K562 (cell line): ENCODE measurements around the gene TMIGD1. TPM values are rescaled to one million over a fixed set of nuclear protein-coding genes. Genes with fewer than 3 reads are reported as not detected.

ENCODE experiments used
- polyA plus RNA-seq, 8 experiments: library from polyadenylated mRNA; depleted of rRNA in 4 of 8; stranded (reverse) in 5 of 8; unstranded in 3 of 8; fragments of >200 nt; fragmentation: Nextera tagmentation in 2 of 8; fragmentation: Illumina TruSeq in 1 of 8; extraction: Ambion mirVana in 2 of 8; extraction: Trizol in 1 of 8; gene quantifications; 2 replicates each; pipeline versions ENCODE4 v1.2.1 to v1.2.3, GENCODE V29; 2011 to 2014; ENCODE audit warnings: inconsistent platforms in 1 of 8, missing spikeins in 1 of 8
- small RNA-seq: library from RNA; depleted of rRNA; stranded (forward); fragments of <200 nt; gene quantifications from one replicate; pipeline ENCODE3, GENCODE V24; 2014
- total RNA-seq, 7 experiments: library from RNA; depleted of rRNA in 6 of 7; stranded (reverse); fragments of >200 nt in 6 of 7; fragmentation: Illumina TruSeq in 2 of 7; extraction: Trizol in 2 of 7; gene quantifications; 2 replicates each; pipeline versions ENCODE4 v1.2.1 to v1.2.3, GENCODE V29; 2011 to 2021; ENCODE audit warnings: low replicate concordance in 1 of 7

TMIGD1 gene
- total and polyA plus RNA-seq, 9 of the 15 experiments (the other 6 are each of a cell fraction or from before 2014, with no cell fraction given): not detected

Small RNA genes within 50 kb of the gene (small RNA-seq; reads per million reads assigned to genes)
- gene RF00019 (not detected), gene RNU6-1267P (not detected), gene RNU6-990P (not detected)

Other genes starting within 250 kb of the TMIGD1 start
- gene NSRP1, start 217.2 kb downstream of the TMIGD1 start, total RNA-seq (2014; rRNA removed): 18.4 and 18.8 TPM in 2 replicates
- gene NSRP1, start 217.2 kb downstream of the TMIGD1 start, total RNA-seq (2014; rRNA removed; fragmentation: Illumina TruSeq; extraction: Trizol): 32.2 and 34.1 TPM in 2 replicates
- gene NSRP1, start 217.2 kb downstream of the TMIGD1 start, total RNA-seq (2015; rRNA removed; fragmentation: Illumina TruSeq; extraction: Trizol): 29.0 and 32.7 TPM in 2 replicates
- gene NSRP1, start 217.2 kb downstream of the TMIGD1 start, total RNA-seq (2021): 19.5 and 20.8 TPM in 2 replicates
- gene NSRP1, start 217.2 kb downstream of the TMIGD1 start, polyA plus RNA-seq (2011; rRNA removed): 8.7 and 19.0 TPM in 2 replicates
- 50.4 and 68.6 TPM in 2 replicates for gene NSRP1, start 217.2 kb downstream of the TMIGD1 start, polyA plus RNA-seq (2014; fragmentation: Illumina TruSeq; extraction: Trizol)
- 10 to 100 TPM; 52.8 to 54.2 TPM for gene NSRP1, start 217.2 kb downstream of the TMIGD1 start, polyA plus RNA-seq (2014; fragmentation: Nextera tagmentation; extraction: Ambion mirVana)
- 36.6 and 43.6 TPM in 2 replicates for gene NSRP1, start 217.2 kb downstream of the TMIGD1 start, polyA plus RNA-seq (2014; rRNA removed)
- 0.05 TPM in 1 of 2 replicates, not detected in the other for gene SLC6A4, start 98.4 kb downstream of the TMIGD1 start, total RNA-seq (2014; rRNA removed)
- gene SLC6A4, start 98.4 kb downstream of the TMIGD1 start, total RNA-seq (2014; rRNA removed; fragmentation: Illumina TruSeq; extraction: Trizol): not detected in 2 replicates
- not detected in 2 replicates for gene SLC6A4, start 98.4 kb downstream of the TMIGD1 start, total RNA-seq (2015; rRNA removed; fragmentation: Illumina TruSeq; extraction: Trizol)
- gene SLC6A4, start 98.4 kb downstream of the TMIGD1 start, total RNA-seq (2021): 0.09 TPM in 1 of 2 replicates, not detected in the other
- 0.07 TPM in 1 of 2 replicates, not detected in the other for gene SLC6A4, start 98.4 kb downstream of the TMIGD1 start, polyA plus RNA-seq (2011; rRNA removed)
- gene SLC6A4, start 98.4 kb downstream of the TMIGD1 start, polyA plus RNA-seq (2014; fragmentation: Illumina TruSeq; extraction: Trizol): 0.06 TPM in 1 of 2 replicates, not detected in the other
- gene SLC6A4, start 98.4 kb downstream of the TMIGD1 start, polyA plus RNA-seq (2014; fragmentation: Nextera tagmentation; extraction: Ambion mirVana): not detected
- 0.05 TPM in 1 of 2 replicates, not detected in the other for gene SLC6A4, start 98.4 kb downstream of the TMIGD1 start, polyA plus RNA-seq (2014; rRNA removed)
- 54.9 and 61.5 TPM in 2 replicates for gene BLMH, start 42.1 kb downstream of the TMIGD1 start, total RNA-seq (2014; rRNA removed)
- 103 and 110 TPM in 2 replicates for gene BLMH, start 42.1 kb downstream of the TMIGD1 start, total RNA-seq (2014; rRNA removed; fragmentation: Illumina TruSeq; extraction: Trizol)
- gene BLMH, start 42.1 kb downstream of the TMIGD1 start, total RNA-seq (2015; rRNA removed; fragmentation: Illumina TruSeq; extraction: Trizol): 75.8 and 78.7 TPM in 2 replicates
- 106 and 118 TPM in 2 replicates for gene BLMH, start 42.1 kb downstream of the TMIGD1 start, total RNA-seq (2021)
- 21.3 and 45.3 TPM in 2 replicates for gene BLMH, start 42.1 kb downstream of the TMIGD1 start, polyA plus RNA-seq (2011; rRNA removed)
- 103 and 113 TPM in 2 replicates for gene BLMH, start 42.1 kb downstream of the TMIGD1 start, polyA plus RNA-seq (2014; fragmentation: Illumina TruSeq; extraction: Trizol)
- gene BLMH, start 42.1 kb downstream of the TMIGD1 start, polyA plus RNA-seq (2014; fragmentation: Nextera tagmentation; extraction: Ambion mirVana): 10 to 100 TPM; 26.0 to 38.7 TPM
- 67.3 and 69.7 TPM in 2 replicates for gene BLMH, start 42.1 kb downstream of the TMIGD1 start, polyA plus RNA-seq (2014; rRNA removed)
- 16.2 and 22.4 TPM in 2 replicates for gene CPD, start 44.9 kb upstream of the TMIGD1 start, total RNA-seq (2014; rRNA removed)
- gene CPD, start 44.9 kb upstream of the TMIGD1 start, total RNA-seq (2014; rRNA removed; fragmentation: Illumina TruSeq; extraction: Trizol): 21.9 and 26.1 TPM in 2 replicates
- 20.8 and 21.7 TPM in 2 replicates for gene CPD, start 44.9 kb upstream of the TMIGD1 start, total RNA-seq (2015; rRNA removed; fragmentation: Illumina TruSeq; extraction: Trizol)
- 21.3 and 24.4 TPM in 2 replicates for gene CPD, start 44.9 kb upstream of the TMIGD1 start, total RNA-seq (2021)
- gene CPD, start 44.9 kb upstream of the TMIGD1 start, polyA plus RNA-seq (2011; rRNA removed): 11.2 and 20.4 TPM in 2 replicates
- 16.4 and 16.7 TPM in 2 replicates for gene CPD, start 44.9 kb upstream of the TMIGD1 start, polyA plus RNA-seq (2014; fragmentation: Illumina TruSeq; extraction: Trizol)
- 1 to 10 TPM; 4.5 to 4.9 TPM for gene CPD, start 44.9 kb upstream of the TMIGD1 start, polyA plus RNA-seq (2014; fragmentation: Nextera tagmentation; extraction: Ambion mirVana)
- 6.9 and 8.6 TPM in 2 replicates for gene CPD, start 44.9 kb upstream of the TMIGD1 start, polyA plus RNA-seq (2014; rRNA removed)
- gene GOSR1, start 143.4 kb upstream of the TMIGD1 start, total RNA-seq (2014; rRNA removed): 17.6 and 20.7 TPM in 2 replicates
- 33.3 and 36.5 TPM in 2 replicates for gene GOSR1, start 143.4 kb upstream of the TMIGD1 start, total RNA-seq (2014; rRNA removed; fragmentation: Illumina TruSeq; extraction: Trizol)
- gene GOSR1, start 143.4 kb upstream of the TMIGD1 start, total RNA-seq (2015; rRNA removed; fragmentation: Illumina TruSeq; extraction: Trizol): 31.6 and 31.9 TPM in 2 replicates
- gene GOSR1, start 143.4 kb upstream of the TMIGD1 start, total RNA-seq (2021): 33.3 and 35.7 TPM in 2 replicates
- 14.0 and 26.5 TPM in 2 replicates for gene GOSR1, start 143.4 kb upstream of the TMIGD1 start, polyA plus RNA-seq (2011; rRNA removed)
- 38.2 and 38.5 TPM in 2 replicates for gene GOSR1, start 143.4 kb upstream of the TMIGD1 start, polyA plus RNA-seq (2014; fragmentation: Illumina TruSeq; extraction: Trizol)
- gene GOSR1, start 143.4 kb upstream of the TMIGD1 start, polyA plus RNA-seq (2014; fragmentation: Nextera tagmentation; extraction: Ambion mirVana): 10 to 100 TPM; 56.7 to 95.5 TPM
- gene GOSR1, start 143.4 kb upstream of the TMIGD1 start, polyA plus RNA-seq (2014; rRNA removed): 19.9 TPM in 2 replicates